Type B pancreatic cell (in vitro differentiated cells): ENCODE results near the gene MED12L. TPM values are rescaled to one million over a fixed set of nuclear protein-coding genes. Genes with fewer than 3 reads are reported as not detected.
"Not testable (repeated sequence)": the region's sequence is repeated elsewhere in the genome, so short reads cannot be mapped to it uniquely, and the experiment has no call there.

Source experiments
- DNase-seq: peaks from one replicate; pipeline ENCODE4 v3.0.0; 2021; ENCODE audit warnings: mixed read lengths; ENCODE audit not compliant: unreplicated experiment; ENCODE audit errors: extremely low spot score
- H3K27ac Mint-ChIP-seq: 2 replicates; pipeline ENCODE4 v1.8.0; 2021; ENCODE audit warnings: mild to moderate bottlenecking, mixed read lengths
- H3K27me3 Mint-ChIP-seq: 2 replicates; pipeline ENCODE4 v1.8.0; 2021; ENCODE audit warnings: mixed read lengths
- H3K36me3 Mint-ChIP-seq: 2 replicates; pipeline ENCODE4 v1.8.0; 2021; ENCODE audit warnings: mixed read lengths
- H3K4me1 Mint-ChIP-seq: one replicate; pipeline ENCODE4 v1.8.0; 2021; ENCODE audit warnings: mixed read lengths; ENCODE audit not compliant: unreplicated experiment
- H3K4me3 Mint-ChIP-seq: 2 replicates; pipeline ENCODE4 v1.8.0; 2021; ENCODE audit warnings: mild to moderate bottlenecking, mixed read lengths
- H3K9me3 Mint-ChIP-seq: 2 replicates; pipeline ENCODE4 v1.8.0; 2021; ENCODE audit warnings: mixed read lengths
- CTCF ChIP-seq: fragments of 200-600 bp; sonication (generic); conservative IDR thresholded peaks from 2 replicates; pipeline ENCODE4 v1.5.0; 2021; ENCODE audit warnings: antibody characterized with exemption, mild to moderate bottlenecking
- total RNA-seq: library from RNA; stranded (reverse); gene quantifications from 2 replicates; pipeline ENCODE4 v1.2.1, GENCODE V29; 2021; ENCODE audit warnings: low replicate concordance

Gene MED12L
- total RNA-seq, 1 donor from 2014 or later, result 6.4 TPM

GRCh38 chr3:151384741-151385174, 299.3 kb downstream of the MED12L start, which contains the start of gene P2RY12:
P2RY12 (minus strand) TSS chr3:151384753; CDS start chr3:151338845, 45,908 bp downstream.
- H3K27ac Mint-ChIP-seq, result no peak within 1 kb of the TSS
- no peaks in the 10 kb centered on the region for H3K27me3 Mint-ChIP-seq
- no peak for DNase-seq
- TF ChIP-seq CTCF, result no peak
- H3K4me1 Mint-ChIP-seq, result peaks cover 16% of the 10 kb centered on the region
- H3K4me3 Mint-ChIP-seq, result no peak within 1 kb of the TSS
- peaks cover 2% of the 10 kb centered on the region for H3K36me3 Mint-ChIP-seq
- no peaks in the 10 kb centered on the region for H3K9me3 Mint-ChIP-seq

- H3K27ac Mint-ChIP-seq, result no peak overlapping the region
- peaks cover 3% of the 10 kb centered on the region for H3K36me3 Mint-ChIP-seq
- H3K9me3 Mint-ChIP-seq, result no peaks in the 10 kb centered on the region
- TF ChIP-seq CTCF, result no peak
- peaks cover 16% of the 10 kb centered on the region for H3K4me1 Mint-ChIP-seq
- no peak for DNase-seq
- no peak overlapping the region for H3K4me3 Mint-ChIP-seq
- H3K27me3 Mint-ChIP-seq, result no peaks in the 10 kb centered on the region
Observed at GRCh38 chr3:151386056-151386455, 300.6 kb downstream of the MED12L start.

- no peak for TF ChIP-seq CTCF
- no peak overlapping the region for H3K27ac Mint-ChIP-seq
- H3K9me3 Mint-ChIP-seq, result no peaks in the 10 kb centered on the region
- peaks cover 7% of the 10 kb centered on the region for H3K36me3 Mint-ChIP-seq
- DNase-seq, result no peak
- no peaks in the 10 kb centered on the region for H3K27me3 Mint-ChIP-seq
- H3K4me1 Mint-ChIP-seq, result peaks cover 16% of the 10 kb centered on the region
- H3K4me3 Mint-ChIP-seq, result no peak overlapping the region
Observed at GRCh38 chr3:151387432-151387831, 302.0 kb downstream of the MED12L start.

- DNase-seq, result no peak
- TF ChIP-seq CTCF, result no peak
- H3K4me1 Mint-ChIP-seq, result peaks cover 16% of the 10 kb centered on the region
Observed at GRCh38 chr3:151387842-151388241, 302.4 kb downstream of the MED12L start.

GRCh38 chr3:151391720-151392119, 306.3 kb downstream of the MED12L start:
- no peak for DNase-seq
- no peak overlapping the region for H3K4me3 Mint-ChIP-seq
- H3K9me3 Mint-ChIP-seq, result no peaks in the 10 kb centered on the region
- TF ChIP-seq CTCF, result no peak
- H3K27me3 Mint-ChIP-seq, result no peaks in the 10 kb centered on the region
- peaks cover 7% of the 10 kb centered on the region for H3K36me3 Mint-ChIP-seq
- no peak overlapping the region for H3K27ac Mint-ChIP-seq
- no peaks in the 10 kb centered on the region for H3K4me1 Mint-ChIP-seq

More at GRCh38 chr3:151387842-151388241, 302.4 kb downstream of the MED12L start:
- Mint-ChIP-seq H3K9me3 (no peaks in the 10 kb centered on the region), H3K36me3 (peaks cover 7% of the 10 kb centered on the region), H3K27me3 (no peaks in the 10 kb centered on the region), H3K4me3 (no peak overlapping the region), H3K27ac (no peak overlapping the region)

GRCh38 chr3:151392191-151392590, 306.7 kb downstream of the MED12L start:
- not testable (repeated sequence) for H3K4me3 Mint-ChIP-seq, H3K4me1 Mint-ChIP-seq

More at GRCh38 chr3:151392191-151392590, 306.7 kb downstream of the MED12L start:
- not testable (repeated sequence) for H3K27ac Mint-ChIP-seq, H3K36me3 Mint-ChIP-seq, DNase-seq, H3K27me3 Mint-ChIP-seq, H3K9me3 Mint-ChIP-seq
